IPS DF 4.7 (cell line): Measurements from ENCODE around the gene CTNNA3.

Experiments used
- DNase-seq: peaks from one replicate; pipeline ENCODE4 v3.0.0-alpha.2; 2013; ENCODE audit warnings: low spot score; ENCODE audit errors: extremely low read depth

Gene CTNNA3

DNA sequence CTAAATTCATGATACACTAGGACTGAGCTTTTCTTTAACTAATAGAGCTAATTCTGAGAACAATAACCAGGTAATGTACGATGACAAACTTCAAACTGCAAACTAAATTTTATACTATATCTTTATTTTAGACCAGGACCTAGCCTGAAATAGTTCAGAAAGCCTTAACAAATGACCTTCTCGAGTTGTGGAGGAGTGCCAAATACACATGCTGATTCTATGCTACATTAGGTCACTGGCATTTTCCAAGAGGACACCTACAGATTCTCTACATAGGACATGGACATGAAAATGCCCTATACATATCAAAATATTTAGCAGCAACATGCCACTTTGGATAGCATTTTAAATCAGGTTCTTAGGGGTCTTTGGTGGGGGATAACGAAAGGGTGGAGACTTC, 814.2 kb downstream of the CTNNA3 start:
- no peak for DNase-seq

DNA sequence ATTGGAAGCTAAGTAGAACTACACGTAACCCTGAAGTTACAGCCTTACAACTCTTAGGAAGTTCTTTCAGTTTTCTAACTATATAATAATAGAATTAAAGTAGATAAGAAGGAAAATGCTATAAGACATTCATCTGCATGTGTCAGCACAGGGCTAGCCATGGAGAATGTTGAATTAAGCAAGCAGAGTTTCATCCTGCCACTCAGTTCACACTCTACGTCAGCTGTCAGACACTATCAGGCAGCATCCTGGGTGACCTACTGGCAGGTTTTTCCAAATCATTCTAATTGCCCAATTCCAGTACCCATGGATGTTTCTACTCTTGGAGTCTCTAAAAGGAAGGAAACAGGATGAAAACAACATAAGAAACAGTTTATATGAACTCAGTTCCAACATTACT, 815.2 kb downstream of the CTNNA3 start:
- DNase-seq: no peak

DNA sequence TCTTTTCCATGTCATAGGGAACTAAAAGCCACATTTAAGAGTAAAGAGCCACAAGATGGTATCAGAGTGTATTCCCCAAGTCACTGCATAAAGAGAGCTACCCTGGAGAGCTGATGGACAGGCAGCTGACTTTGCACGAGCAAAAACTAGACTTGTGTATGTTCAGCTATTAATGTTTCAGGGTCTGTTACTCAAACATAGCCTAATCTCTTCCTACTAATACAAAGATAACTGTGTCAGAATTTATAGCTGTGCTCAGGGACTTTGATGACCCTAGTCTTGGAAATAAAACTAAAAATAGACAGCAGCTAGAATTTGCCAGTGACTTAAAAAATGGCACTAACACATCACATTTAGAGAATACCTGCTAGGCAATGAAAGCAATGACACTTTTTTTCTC, 815.7 kb downstream of the CTNNA3 start:
- no peak for DNase-seq

DNA sequence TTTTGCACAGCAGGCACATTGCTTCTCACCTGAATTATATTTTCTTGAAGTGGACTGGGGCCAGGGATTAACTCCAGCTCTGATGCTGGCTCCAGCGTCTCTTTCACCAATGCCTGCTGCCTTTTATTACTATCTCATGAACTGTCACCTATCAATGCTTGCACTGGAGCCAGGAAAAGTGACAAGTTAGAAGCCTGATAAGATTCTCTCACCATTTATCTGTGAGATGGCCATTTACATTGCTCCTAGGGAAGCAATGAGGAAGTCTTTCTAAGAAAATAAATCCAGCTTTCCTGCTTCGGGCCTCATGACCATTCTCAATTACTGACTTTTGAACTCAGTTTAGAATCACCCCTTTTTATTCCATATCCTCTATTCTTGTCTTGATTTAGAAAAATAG, 818.6 kb downstream of the CTNNA3 start:
- no peak for DNase-seq

DNA sequence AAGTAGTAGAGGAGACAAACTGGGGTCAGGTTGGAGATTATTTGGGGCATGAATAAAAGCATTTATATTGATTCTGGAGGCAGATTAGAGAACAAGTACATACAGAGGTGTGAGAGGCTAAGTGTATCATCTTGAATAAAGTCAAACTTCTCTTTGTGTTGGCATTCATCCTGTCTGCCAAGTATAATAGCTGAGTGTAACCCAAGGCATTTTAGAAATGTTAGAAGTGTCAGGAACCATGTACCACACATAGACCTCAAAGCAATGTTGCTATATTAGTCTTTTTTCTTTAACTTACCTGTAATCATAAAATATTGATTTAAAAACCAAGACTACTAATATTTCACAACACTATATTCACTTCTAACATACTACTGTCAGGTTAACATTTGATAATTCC, 826.4 kb downstream of the CTNNA3 start:
- DNase-seq: no peak

DNA sequence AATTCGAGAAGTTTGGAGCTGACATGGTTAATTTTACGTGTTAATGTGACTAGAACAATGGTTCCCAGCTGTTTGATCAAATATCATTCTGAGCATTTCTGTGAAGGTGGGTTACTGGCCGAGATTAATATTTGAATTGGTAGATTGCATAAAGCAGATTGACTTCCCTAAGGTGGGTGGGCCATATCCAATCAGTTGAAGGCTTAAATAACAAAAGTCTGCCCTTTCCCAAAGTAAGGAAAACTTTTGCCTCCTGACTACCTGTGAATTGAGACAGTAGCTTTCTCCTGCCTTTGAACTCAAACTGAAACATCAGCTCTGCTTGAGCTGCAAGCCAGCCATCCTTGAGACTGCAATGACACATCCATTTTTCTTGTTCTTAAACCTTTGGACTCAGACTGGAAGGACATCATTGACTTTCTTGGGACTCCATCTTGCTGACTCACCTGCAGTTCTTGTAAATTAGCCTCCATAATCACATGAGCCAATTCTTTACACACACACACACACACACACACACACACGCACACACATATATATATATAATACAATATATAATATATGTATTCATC, 833.2 kb downstream of the CTNNA3 start:
- DNase-seq: no peak

DNA sequence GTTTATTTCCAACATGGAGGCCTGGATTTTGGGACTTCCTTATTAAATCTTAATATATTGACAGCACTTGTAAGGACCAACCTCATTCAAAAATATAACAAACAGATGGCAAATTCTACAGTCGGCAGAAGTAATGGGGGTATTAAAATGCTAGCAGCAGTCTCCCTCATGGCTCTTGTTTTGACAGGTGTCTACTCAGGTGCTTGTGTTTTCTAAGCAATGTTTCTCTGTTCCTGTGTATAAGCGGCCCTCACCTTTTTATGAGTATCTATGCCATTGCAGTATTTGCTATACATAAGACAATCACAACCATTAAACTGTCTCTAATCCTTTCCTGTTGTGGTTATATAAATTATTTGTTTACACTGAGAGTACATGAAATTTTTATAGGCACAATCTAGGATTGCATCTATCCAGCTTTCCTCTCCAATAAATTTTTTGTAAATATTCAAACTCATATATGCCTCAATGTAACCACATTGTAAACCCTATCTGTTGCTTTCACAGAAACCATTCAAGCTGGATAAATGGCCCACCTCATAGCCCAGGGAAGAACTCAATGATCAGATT, 835.5 kb downstream of the CTNNA3 start:
- no peak for DNase-seq

DNA sequence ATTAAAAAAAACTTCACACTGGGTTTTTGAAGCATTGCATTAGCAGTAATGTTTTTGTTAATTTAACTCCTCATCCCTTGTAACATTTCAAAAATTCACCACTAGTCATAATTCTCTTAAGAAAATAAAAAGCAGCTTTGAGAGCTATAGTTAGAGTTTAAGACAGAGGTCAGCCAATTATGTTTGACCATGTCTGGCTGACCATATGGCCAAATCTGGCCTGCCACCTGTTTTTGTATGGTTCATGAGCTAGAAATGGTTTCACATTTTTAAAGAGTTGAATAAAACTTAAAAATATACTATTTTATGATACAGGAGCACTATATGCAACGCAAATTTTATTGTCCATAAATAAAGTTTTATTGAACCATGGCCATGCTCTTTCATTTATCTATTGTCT, 843.2 kb downstream of the CTNNA3 start:
- DNase-seq: no peak

DNA sequence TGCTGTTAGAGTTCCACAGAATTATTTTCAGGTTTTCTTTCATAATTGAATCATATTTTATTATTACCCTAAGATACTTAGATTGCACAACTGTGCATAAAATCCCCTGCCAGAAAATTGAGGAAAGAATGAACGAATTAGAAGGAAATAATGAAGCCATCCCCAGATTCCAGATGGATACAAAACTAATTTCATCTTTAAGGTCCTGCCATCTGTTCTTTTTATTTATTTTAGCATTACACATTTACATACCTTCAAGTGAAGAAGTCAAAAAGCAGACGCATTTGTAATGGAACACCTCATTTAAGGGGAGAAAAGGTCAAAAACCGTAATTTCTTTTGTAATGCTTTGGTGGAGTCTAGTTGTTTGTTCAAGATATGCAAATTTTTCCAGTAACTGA, 847.1 kb downstream of the CTNNA3 start:
- no peak for DNase-seq

DNA sequence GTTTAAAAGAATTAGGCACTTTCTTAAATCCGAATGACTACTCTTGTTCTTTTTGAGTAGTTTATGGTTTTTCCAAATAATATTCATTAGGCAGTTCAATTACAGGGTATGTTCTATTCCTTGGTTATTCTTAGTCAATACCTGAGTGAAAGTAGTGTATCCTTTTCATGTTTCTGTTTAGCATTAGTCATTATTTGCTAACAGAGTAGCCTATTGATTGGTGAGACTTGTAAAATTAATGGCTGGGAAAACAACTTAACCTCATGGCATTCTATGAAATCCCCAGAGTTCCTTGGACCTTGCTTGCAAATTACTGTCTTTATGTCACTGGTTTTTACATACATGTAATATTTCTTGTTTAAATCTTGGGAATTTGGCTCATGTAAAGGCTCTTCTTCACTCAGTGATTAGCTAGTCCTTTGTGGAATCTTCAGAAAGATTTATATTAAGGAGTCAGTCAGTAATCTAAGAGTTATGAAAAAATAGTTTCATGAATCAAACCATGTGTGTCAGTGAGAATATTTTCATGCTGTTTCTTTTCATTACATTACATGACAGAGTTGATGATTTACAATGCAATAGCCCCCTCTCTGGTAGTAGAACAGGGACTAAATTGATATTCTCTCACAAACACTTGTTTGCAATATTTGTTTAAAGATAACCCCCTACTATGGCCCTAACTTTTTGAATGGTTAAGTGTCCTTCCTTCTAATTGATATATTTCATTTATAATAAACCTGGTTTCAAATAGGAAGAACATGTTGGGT, 851.6 kb downstream of the CTNNA3 start:
- DNase-seq: no peak

DNA sequence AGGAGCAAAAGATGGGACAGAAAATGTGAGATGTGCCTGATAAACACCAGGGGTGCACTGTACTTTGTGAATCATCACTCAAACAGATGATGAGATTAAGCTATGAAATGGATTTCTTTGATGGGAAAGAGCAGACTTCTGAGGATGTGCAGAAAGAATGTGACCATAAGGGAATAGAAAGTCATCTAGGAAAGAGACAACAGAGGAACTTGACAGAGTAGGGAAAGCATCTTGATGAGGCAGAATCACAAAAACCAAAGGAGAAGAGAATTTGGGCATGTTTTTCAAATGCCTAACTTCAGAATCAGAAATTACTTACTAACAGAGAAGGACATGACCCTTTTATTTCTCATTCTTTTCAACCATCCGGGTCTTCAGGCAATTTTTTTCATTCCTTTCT, 852.6 kb downstream of the CTNNA3 start:
- no peak for DNase-seq

DNA sequence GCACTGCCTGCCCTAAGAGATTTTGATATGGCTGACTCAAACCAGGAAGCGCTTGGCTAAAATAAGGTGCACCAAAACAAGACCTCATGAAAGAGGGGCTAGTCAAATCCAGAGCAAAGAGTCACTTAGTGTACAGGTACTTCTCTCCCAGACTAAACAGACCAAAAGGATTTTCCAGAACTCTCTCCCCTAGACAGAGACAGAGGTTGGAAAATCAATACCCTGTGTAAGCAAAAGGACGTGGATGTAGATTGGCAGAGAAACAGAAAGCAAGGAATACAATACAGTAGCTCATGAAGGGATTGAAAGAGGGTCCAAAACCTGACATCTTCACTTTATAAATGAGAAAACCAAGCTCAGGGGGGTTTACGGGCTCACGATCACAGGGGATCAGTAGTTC, 853.1 kb downstream of the CTNNA3 start:
- DNase-seq: no peak

DNA sequence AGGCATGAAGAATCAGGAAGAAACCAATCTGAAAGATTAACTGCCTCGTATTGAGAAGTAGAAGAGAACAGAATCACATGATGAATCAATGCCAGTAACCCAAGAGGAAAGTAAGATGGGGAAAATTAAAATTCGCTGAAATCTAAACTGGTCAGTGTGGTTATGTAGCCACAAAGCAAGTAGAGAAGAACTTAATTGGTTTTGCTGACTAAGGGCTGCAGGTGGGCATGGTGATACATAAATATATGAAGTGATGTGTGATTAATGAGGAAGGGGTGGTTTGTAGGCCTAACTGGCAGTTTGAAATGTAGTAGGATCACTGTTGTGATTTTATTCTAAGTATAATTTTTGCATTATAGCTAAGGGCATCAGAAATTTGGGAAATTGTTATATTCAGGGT, 853.6 kb downstream of the CTNNA3 start:
- no peak for DNase-seq

DNA sequence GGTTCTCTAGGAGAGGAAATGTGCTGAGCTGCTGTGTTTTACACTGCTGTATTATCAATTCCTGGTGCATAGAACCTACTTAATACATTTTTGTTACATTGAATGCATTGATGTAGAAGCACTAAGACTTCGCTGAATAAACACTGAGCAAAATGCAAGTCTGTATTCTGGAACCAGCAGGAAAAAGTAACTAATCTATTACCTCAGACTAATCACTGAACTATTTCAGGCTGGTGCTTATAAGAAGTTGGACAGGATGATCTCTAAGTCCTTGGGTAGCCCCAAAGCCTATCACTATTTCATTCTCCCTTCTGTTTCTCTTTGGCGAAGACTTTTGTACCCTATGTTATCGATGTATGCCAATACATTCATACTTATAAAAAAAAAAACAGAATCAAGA, 857.3 kb downstream of the CTNNA3 start:
- DNase-seq: no peak

DNA sequence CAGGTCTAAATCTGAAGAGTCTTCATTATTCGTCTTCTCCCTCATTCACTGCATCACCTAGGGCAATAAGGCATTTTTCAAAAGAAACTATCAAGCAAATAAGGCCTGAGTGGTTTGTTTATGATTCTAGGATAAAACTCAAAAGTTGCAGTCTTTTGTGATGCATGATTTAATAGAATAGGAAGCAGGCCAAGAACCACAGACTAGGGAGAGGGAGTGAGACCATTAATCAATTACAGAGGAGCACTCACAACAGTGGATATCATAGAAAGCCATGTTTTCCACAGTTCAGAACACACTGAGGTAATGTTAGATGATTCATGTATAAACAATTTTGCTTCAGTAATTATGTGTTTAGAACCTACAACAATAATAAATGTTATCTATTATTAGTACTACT, 858.0 kb downstream of the CTNNA3 start:
- DNase-seq: no peak

DNA sequence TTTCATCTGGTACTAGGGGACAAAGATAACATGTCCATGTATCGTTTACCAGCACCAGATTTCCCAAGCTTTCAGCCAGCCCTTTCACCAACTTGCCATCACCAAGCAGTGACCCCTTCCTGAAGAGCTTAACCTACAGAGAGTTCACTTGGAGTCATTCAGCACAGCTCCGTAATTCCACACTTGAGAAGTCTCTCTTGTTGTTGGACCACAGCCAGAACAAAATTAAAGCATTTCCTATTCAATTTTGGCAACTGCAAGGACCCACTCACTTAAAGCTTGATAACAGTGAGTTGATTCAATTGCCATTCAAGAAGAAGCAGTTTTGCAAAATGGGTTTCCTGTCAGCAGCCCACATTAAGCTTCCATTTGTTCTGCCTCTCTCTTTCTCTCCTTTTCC, 858.7 kb downstream of the CTNNA3 start:
- DNase-seq: no peak

DNA sequence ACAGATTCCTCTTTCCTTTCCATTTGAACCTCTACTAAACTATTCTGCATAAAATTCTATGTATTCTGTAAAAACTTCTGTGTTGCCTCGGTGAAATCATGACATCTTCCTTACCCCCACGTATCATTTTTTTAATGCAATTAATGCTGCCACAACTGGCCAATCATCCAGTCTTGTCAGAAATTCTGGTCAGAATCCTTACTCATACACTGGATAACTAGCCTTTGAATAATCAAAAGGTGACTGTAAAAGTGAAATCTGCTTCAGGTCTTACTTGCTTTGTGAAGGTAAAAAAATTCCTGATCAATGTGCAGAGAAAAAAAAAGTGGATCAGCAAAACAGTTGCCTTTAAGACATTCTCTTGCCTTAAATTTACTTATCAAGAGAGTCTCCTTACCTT, 859.2 kb downstream of the CTNNA3 start:
- no peak for DNase-seq

DNA sequence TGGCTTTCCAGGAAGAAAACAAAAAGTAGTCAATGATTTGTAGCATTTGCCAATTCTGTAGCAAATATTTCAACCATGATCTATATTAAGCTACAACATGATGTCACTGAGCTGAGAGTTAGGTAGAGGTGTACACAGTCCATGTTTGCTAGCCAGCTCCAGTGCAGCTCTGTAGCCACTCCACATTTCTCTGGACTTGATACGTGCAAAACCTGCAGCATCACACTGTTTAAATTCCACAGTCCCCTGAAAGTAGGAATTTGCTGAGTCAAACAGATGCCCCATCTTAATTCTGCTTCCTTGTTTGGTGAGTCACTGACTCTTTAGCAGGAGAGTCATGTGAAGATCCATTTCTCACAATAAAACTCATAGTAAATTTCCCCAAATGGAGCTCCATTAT, 859.9 kb downstream of the CTNNA3 start:
- no peak for DNase-seq

DNA sequence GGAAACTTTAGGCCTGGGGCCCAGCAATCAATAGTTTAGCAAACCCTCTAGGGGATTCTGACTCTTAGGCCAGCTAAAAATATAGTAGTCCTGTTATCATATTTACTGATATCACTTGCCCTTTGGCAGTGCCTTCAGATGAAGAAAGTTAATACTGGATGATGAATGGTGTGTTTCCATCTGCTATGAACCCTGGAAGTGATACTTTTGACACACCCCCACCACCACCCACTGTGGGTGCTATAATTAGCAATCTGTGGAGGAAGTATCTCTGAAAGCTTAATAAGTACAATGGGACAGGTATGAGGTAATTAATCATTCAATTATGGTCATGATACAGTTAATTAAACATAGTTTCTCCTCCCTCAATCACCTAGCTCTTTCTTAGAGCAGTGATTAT, 860.6 kb downstream of the CTNNA3 start:
- no peak for DNase-seq

DNA sequence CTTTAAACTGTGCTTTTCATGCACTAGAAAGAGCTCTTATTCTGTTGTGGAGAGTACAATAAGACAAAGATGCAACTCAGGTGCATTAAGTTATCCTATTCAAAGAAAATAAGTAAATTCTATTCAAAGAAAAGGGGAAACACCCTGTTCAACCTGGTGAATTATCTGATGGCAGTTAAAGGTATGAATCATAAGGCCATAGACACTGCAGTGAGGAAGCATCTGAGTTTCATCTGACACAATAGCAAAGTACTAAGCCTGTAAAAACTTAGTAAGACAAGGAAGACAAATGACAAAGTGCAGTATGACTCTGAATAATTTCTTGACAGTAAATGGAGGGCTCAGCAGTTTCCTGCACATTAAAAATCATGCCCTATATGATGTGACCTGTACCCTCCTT, 861.2 kb downstream of the CTNNA3 start:
- DNase-seq: no peak

DNA sequence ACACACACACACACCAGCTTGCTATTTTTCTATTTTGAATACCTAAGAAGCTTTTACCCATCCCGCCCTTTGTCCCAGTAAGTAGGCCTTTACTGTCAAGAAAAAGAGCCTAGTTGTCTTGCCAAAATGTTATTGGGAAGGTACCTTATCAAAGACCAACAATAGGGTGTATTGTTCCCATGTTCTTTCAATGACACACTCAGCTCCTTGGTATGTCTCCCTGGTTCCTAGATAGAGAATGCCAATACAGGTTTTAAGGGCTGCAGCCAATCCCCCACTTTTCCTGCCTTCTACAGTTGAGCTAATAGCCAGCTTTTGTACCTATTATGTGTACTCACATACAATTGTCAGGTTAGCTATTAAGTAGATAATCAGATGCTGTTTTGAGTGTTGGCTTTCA, 862.1 kb downstream of the CTNNA3 start:
- DNase-seq: no peak

DNA sequence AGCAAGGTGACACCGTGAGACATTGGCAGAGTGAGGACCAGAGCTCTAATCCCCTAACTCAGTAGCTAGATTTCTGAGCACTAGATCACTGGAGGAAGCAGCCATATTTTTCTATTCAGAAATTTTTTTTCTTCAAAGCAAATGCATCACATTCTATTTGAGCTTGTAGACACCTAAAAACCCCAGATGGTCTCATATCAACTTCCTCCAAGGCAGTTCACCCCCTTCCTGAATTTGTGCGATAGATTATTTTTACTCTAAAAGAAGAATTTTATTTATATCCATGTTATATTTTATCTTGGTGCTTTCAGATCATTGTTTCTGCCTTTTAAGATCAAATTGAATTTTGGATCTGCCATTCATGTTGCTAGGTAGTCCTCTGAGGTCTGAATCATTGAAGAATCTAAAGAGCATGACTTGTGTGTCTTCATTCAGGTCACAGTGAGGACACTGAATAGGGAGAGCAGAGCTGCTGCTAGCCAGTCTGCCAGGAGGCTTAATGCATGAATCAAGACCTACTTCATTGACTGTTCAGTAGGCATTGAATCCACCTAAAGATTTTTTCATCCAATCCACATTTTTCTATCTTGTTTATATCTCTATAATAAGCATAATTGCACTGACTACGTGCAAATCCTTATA, 863.1 kb downstream of the CTNNA3 start:
- no peak for DNase-seq

DNA sequence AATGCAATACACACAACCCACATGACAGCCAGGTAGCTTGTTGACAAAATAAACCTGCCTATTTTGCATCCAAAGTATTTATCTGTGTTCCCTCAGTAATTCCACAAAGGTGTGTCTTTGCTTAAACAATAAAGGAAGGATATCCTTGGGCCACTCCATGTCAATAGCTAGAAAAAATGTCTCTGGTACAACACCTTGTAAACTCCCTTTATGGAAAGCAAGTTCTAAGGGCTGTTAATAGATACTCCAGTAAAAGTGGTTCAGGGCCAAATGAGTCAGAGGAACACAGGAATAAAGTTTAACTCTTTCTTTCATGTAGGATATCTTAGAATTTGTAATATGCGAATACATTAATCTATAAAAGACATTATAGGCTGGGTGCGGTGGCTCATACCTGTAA, 867.0 kb downstream of the CTNNA3 start:
- DNase-seq: no peak
